ENCODE results near the gene CPLANE1.
"Not testable (repeated sequence)": the region's sequence is repeated elsewhere in the genome, so short reads cannot be mapped to it uniquely, and the experiment has no call there.

Gene CPLANE1

DNA sequence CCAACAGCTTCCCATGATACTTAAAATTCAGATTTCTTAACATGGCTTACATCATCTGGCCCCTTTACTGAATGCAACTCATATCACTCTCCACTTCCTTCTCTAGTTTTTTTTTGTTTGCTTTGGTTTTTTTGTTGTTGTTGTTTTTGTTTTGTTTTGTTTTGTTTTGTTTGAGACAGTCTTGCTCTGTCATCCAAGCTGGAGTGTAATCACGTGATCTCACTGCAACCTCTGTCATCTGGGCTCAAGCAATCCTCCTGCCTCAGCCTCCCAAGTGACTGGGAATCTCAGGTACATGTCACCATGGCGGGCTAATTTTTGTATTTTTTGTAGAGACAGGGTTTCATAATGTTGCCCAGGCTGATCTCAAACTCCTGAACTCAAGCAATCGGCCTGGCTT is 41.4 kb downstream of the CPLANE1 start:
- DNase-seq, result no peak

DNA sequence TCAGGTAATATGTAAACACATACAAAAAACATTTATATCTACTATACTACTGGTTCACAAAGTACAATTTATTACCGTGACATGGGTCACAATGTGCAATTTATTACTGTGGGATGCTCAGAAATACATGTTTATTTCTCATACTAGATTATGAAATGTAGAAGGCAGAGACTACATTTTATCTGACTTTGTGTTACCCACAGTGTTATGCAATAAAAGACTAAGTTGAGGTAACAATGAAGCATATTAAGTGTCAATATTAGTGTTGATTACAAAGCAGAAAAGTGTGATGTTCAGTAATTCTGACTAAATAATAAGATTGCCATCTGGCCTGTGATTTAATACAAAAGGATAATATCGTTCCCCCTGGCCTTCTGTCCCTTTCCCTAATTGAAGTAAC is 42.4 kb downstream of the CPLANE1 start:
- no peak for DNase-seq

GRCh38 chr5:37198842-37199241 is 50.3 kb downstream of the CPLANE1 start:
- no peak for DNase-seq

DNA sequence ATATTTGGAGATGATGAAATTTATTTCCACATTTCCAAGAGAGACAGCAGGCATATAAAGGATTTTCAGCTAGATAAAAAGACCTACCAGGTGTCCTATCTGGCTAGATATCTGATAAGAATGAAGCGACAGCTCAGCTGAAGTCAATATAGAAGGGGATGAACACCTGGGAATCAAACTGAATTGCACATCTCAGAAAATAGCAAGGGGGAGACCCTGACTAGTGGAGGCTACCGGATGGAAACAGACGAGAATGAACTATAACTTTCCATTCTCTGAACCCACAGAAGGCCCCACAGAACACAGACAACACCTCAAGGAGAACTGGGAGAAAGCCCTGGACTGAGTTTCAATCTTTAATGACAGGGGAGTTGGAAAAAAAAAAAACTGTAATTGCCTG is 51.1 kb downstream of the CPLANE1 start:
- DNase-seq, result no peak

GRCh38 chr5:37197340-37198050 is 51.7 kb downstream of the CPLANE1 start:
- DNase-seq, result no peak

- DNase-seq, result peak; percentile 74
Observed at GRCh38 chr5:37190592-37190991, 58.6 kb downstream of the CPLANE1 start.

- DNase-seq, result no peak
Observed at GRCh38 chr5:37189355-37189754, 59.8 kb downstream of the CPLANE1 start.

DNA sequence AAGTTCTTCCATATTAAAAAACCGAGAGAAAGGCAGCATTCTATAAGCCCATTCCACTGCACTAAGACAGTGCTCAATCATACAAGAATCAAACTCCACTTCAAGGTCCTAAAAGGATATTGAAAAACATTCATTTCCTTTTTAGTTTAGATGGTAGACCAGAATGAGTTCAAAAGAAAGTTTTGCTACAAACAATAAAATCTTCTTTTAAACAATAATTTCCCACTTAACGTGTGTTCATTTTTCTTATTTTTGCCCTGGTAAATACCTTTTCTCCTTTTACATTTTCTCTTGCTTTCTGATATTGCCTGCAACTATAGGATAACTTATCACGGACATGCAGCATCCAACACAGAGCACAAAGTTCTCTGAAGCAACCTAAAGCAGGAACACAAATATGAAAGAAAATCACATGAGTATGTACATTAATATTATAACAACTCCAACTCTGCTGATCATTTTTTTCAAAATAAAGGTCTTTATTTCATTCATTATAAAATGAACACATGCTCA is 61.7 kb downstream of the CPLANE1 start:
- DNase-seq, result no peak

- DNase-seq, result no peak
Observed at GRCh38 chr5:37184748-37185364, 64.3 kb downstream of the CPLANE1 start.

DNA sequence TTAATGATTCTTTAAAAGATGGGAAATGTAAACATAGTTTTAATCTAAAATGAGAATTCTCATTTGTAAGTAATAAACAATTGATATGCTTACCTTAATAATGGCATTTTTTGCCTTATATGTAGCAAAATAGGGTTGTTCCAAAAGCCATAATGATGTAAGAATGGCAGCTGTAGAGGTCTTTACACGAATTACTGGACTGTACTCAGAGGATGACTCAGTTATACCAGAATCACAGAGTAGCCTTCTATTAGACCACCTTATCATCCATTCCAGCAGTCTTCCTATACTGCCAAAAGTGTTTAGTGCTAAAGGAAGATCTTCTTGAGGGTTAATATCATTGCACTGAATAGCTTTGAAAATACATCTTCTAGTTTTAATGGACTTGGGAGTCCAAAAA is 66.5 kb downstream of the CPLANE1 start:
- DNase-seq, result no peak

DNA sequence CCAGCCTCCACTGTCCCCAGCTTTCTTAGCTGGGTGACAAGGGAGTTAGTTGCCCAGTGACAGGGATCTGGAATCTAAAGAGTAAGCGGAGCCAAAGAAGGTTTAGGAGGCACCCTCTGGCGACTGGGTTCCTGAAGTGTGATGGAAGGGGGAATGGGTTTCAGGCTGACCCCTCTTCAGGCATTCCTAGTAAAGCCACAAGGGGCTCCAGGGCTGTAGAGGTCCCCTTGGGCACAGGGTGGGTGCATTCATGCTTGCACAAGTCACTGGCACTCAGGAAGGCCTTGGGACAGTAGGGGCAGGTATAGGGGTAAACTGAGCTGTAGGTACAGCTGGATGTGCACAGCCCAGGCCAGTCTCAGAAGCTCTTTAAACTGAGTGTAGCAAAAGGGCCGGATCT is 74.2 kb downstream of the CPLANE1 start:
- no peak for DNase-seq

DNA sequence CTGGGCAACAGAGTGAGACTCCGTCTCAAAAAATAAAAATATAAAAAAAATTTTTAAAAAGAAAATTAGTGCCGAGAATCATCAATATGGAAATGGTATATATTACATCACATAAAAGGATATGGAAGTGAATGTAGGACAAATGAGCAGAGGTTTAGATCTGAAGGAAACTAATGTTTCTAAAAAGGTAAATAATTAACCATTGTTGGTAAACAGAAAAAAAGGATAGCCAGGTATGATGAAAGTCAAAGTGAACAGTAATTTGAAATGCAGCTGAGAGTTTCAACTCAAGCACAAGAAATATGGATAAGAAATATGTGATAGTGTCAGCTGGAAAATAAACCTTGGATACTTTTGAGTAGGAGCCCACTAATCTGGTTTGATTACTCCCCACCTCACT is 76.2 kb downstream of the CPLANE1 start:
- DNase-seq, result no peak

- DNase-seq, result no peak
Observed at GRCh38 chr5:37170856-37171255, 78.3 kb downstream of the CPLANE1 start.

DNA sequence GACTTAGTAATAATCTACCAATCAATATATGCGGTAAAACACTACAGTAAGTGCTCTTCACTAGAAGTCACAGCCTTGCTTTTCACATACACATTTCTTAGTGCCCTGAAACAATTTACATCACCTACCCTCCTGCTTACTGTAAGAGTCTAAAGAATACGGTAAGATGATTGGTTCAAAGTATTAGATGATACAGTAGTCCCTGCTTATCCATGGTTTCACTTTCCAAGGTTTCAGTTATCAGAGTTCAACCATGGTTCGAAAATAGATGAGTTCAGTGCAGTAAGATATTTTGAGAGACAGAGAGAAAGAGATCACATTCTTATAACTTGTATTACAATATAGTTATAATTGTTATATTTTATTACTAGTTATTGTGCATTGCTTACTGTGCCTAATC is 83.0 kb downstream of the CPLANE1 start:
- DNase-seq, result no peak

DNA sequence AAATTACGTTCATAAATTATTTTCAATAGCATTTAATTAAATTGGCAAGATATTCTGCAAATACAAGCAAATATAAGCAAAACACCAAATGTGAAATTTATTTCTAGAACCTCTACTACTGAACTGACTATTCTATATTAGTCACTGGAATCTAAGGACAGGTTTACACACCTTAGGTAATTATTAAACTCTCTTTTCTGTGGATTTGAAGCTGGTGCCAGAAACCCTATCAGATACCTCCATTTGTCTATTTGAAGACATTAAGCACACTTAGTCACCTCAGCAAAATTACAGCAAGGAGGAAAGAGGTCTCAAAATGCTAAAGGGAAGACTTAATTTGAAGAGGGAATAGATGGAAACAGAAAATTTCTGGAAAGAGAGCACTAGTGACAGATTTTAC is 83.4 kb downstream of the CPLANE1 start:
- peak; percentile 61 for DNase-seq

DNA sequence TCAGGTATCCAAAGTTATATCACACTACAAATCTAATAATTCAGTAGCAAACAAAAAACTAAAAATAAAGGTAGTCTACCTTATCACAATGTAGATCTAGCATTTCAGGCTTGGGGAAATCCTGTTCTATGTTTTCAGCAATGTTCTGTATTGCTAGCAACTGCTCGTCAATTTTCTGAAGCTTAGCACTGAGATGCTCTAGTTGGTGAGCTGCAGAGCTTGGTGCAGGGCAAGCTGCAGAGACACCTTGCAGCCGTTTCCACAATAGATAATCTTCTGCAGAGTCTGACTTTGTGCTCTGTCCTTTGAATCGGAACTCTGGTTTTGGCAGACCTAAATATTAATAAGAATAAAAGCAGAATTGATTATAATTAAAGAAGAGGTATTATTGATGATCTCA is 95.5 kb downstream of the CPLANE1 start:
- DNase-seq, result no peak

DNA sequence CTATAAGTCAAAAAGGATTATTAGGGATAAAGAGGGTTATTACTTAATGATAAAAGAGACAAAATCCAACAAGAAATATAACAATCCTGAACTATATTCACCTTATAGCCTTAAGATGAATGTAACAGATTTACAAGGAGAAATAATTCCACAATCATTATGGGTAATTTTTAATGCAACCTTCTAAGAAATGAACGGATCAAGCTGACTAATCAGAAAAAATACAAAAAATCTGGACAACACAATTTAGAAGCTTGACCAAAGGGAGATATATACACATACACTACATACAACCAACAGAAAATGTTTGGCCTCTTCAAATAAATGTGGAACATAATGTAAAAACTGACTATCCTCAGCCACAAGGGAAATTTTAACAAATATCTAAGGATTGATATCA is 102.3 kb downstream of the CPLANE1 start:
- DNase-seq, result no peak

- DNase-seq, result no peak
Observed at GRCh38 chr5:37136694-37137093, 112.5 kb downstream of the CPLANE1 start.

DNA sequence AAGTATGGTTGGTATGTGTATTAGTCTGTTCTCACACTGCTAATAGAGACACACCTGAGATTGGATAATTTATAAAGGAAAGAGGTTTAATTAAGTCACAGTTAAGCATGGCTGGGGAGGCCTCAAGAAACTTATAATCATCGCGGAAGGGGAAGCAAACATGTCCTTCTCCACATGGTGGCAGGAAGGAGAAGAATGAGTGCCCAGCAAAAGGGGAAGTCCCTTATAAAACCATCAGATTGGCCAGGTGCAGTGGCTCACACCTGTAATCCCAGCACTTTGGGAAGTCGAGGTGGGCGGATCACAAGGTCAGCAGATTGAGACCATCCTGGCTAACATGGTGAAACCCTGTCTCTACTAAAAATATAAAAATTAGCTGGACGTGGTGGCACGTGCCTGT is 113.9 kb downstream of the CPLANE1 start:
- not testable (repeated sequence) for DNase-seq

DNA sequence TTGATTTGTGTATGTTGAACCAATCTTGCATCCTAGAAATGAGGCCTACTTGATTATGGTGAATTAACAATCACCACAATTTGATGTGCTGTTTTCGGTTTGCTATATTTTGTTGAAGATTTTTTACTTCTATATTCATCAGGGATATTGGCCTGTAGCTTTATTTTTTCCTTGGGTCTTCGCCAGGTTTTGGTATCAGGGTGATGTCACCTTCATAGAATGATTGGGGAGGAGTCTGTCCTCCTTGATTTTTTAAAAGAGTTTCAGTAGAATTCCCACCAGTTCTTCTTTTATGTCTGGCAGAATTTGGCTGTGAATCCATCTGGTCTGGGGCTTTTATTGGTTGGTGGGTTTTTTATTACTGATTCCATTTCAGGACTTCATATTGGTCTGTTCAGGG is 115.2 kb downstream of the CPLANE1 start:
- no peak for DNase-seq

DNA sequence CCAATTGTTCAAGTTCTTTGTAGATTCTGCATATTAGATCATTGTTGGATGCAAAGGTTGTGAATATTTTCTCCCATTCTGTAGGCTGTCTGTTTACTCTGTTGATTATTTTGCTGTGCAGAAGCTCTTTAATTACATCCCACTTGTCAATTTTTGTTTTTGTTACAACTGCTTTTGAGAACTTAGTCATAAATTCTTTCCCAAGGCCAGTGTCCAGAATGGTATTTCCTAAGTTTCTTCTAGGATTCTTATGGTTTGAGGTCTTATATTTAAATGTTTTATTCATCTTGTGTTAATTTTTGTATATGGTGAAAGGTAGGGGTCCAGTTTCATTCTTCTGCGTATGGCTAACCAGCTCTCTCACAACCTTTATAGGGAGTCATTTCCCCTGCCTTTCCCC is 116.5 kb downstream of the CPLANE1 start:
- DNase-seq, result no peak

- no peak for DNase-seq
Observed at GRCh38 chr5:37121465-37121864, 127.7 kb downstream of the CPLANE1 start.

DNA sequence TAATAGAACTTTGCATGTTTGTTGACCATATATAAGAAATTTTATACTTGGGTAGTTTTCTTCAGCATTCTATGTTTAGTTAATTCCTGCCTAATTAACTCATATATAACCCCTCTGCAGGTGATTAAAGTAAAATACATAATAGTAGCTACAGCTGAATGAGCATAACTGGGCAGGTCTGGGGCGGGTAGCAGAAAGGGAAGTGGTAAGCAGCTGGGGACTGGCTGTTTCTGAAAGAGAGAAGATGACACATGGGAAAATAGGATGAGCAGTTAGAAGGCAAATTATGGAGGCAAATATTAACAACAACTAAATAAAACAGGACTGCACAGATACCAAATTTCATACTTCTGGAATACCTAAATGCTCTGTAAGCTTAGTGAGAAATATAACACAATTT is 128.1 kb downstream of the CPLANE1 start:
- no peak for DNase-seq

DNA sequence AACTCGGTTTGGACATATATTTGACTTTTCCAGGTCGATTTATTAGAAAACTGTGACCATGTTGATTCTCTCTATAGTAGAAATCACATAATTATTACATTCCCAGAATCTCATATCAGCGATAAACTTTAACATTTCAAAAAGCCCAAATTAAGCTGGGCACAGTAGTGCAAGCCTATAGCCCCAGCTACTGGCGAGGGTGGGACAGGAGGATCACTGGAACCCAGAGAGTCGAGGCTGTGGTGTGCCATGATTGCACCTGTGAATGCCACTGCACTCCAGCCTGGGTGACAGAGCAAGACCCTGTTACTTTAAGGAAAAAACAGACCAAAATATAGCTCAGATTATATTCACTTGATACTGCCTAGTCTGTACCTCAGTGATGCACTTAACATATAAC is 128.9 kb downstream of the CPLANE1 start:
- no peak for DNase-seq

DNA sequence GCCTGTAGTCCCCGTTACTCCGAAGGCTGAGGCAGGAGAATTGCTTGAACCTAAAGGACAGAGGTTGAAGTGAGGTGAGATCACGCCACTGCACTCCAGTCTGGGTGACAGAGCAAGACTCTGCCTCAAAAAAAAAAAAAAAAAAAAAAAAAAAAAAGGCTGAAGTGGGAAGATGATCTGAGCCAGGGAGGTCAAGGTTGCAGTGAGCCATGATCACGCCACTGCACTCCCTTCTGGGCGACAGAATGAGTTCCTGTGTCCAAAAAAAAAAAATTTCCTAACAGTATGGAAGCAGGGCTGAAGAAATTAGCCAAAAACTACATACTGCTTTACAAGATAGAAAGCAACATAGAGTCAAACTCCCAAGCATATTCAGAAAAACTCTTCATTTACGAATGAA is 132.8 kb downstream of the CPLANE1 start:
- DNase-seq, result no peak

Data from DMS53 (cell line).